SK-N-DZ (cell line): ENCODE measurements around the gene KSR1.
"Not testable (repeated sequence)": the region's sequence is repeated elsewhere in the genome, so short reads cannot be mapped to it uniquely, and the experiment has no call there.

Experiments
- DNase-seq: peaks from one replicate; pipeline ENCODE4 v3.0.0-alpha.2; 2015; ENCODE audit warnings: low spot score

The KSR1 gene

DNA sequence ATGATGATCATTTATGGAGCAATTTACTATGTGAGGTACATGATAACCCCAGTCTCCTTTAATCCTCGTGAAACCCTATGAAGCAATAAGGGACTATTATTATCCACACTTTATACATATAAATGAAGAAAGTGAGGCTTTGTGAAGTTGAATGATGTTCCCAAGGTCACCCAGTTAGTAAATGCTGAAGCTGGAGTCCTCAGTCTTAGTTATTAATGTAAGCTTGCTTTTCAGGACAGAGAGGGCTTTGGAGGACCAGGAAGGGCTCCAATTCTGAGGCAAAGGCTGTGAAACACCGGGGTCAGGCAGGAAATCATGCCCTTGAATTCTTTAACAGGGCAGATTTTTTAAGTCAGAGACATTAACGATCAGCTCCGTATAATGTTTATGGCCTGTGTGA is 36.8 kb downstream of the KSR1 start:
- no peak for DNase-seq

DNA sequence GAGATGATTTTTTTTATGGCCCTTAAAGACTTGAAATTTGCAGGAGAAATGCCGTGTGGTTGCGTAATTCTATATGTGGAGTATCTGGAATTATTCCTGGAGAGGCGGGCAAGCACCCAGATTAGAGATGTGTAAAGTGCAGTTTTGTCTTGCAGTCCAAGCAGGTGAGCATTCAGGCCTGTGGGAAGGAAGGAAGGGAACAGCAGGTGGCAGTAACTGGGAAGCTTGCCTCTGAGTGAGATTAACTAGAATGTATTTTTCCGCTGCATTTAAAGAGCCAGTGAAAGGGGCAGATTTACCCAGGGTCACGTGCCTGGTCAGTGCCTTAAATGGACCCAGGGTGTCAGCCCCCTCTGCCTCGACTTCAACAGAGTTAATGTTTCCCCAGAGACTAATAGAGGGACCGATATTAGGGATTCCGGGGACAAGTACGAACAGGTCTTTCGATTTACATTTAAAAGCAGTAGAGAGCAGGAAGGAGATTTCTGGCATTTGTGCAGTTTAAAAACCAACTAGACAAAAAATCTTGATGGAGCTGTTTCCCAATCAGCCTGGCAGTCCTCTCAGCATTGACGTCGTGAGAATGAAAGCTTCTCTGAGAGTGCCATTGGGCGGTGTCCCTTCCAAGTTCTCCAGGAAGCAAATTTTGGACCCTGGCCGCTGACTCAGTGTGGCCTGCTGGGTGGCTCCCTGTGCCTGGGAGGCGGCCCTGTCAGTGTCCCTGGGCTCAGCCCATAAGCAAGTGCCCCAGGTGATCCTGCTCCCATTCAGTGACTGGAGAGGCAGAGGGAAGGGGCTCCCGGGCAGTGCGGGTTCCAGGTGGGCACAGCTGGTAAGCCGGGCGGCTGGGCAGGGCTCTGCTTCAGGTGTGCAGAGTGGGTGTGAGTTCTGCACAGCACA is 38.2 kb downstream of the KSR1 start:
- no peak for DNase-seq

DNA sequence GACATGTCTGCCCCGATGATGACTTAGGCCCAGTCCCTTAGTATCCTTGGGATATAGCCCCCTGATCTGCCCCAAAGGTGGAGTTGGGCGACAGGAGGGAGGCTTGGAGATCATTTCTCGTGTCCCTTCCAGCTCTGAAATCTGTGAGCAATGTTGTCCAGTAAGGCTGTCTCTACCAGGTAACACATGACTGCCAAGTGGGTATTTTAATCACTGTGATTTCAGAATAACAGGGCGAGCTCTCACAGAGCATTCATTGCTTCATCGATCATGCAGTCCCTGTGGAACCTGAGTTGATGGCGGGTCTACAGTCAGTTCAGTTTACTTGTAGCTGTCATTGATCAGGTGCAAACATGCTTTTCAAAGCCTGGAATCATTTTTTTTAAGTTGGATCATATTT is 39.2 kb downstream of the KSR1 start:
- DNase-seq, result no peak

DNA sequence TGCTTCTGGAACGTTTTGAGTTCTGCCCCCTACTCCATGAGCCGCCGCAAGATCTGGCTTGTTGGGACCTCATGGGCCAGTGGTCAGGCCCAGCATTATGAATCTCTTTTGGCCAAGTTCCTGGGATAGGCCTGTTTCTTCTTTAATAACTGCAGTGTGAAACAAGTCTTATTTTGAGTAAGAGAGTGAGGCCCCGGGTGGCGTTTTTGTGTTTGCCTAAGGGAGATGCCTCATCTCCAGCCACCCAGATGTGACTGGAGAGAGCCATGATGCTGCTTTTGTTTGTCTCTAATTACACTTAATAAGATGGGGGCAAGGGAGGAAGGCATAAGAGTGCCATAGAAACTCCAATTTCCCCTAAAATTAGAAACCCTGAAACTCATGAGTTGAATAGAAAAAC is 39.8 kb downstream of the KSR1 start:
- DNase-seq, result no peak

DNA sequence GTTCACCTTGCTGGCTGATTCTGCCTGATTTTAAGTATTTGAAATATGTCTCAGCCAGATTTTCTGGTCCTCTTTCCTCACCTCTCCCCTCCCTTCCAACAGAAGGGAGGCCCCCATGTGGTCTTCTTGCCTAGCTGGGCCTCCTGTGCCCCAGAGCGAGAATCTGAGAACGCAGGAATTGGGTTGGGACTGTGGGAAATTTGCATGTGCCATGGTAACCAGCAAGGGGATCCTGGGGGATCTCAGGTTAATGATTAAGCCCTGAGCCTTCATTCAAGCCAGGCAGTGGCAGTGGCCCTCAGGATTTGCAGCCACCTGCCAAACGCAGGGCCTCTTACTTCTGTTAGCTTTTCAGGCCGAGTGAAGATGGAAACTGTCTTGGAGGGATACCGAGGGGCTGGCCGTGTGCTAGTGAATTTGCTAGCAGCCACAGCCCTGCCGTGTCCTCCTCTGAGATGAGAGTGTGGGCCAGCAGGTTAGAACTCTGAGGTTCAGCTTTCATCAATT is 40.2 kb downstream of the KSR1 start:
- DNase-seq, result no peak

DNA sequence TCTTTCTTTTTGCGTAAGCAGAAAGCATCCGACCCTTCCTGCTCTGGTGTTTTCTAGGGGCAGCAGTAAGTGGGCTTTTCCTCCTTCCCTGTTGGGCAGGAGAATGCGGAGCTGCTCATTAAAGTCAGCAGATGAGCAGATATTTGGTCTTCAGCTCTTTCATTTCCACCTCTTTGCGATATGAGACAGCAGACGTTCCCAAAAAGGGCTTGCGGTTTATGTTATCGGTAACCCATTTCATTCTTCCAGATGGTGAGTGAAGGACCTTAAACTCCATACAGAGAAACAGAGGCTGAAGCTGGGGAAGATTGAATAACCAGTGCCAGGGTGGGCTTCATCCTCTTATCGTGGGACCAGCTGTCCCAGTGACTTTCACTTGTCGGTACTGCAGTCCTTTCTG is 40.7 kb downstream of the KSR1 start:
- DNase-seq, result no peak

DNA sequence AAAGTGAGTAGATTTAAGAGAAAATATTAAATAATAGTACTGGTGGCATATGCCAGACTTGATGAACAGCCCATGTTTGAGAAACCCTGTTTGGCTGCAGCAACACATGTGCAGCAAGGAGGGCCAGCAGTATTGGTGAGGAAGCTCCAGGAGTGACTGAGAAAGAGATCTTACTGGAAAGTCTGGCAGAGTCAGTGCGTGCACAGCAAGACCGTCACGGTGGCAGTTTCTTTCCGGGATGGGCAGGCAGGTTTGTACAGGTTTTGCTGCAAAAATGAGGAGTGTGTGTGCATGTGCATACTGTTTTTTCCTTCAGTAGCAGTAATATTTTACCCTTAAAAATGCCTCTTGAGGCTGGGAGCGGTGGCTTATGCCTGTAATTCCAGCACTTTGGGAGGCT is 41.4 kb downstream of the KSR1 start:
- DNase-seq, result no peak

DNA sequence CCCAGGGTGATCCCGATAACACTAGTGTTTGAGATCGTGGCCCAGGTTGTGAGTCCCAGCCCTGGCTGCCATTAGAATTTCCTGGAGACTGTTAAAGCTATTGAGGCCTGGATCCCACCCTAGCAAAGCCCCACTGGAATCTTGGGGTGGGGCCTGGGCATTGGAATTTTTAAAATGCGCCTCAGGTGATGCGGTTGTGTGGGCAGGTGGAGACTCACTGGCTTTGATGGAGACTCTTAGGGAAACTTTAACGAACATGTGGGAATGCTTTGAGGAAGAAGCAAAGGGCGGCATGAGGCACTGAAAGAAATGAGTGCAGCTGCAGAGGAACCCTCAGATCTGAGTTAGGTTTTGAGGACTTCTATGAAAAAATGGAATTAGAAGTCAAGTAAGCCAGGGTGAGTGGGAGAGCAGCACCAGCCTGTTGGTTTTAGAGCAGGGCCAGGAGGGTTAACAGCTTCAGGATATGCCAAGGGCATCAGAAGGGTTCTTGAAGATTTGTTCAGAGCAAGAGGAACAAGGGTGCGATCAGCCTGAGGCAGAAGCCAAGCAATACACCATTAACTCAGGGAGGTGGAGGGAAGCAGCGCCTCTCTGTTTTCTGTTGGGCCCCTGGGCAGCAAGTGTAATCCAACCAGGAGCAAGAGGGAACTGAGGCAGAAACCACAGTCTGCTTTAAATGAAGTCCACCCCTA is 42.5 kb downstream of the KSR1 start:
- no peak for DNase-seq

DNA sequence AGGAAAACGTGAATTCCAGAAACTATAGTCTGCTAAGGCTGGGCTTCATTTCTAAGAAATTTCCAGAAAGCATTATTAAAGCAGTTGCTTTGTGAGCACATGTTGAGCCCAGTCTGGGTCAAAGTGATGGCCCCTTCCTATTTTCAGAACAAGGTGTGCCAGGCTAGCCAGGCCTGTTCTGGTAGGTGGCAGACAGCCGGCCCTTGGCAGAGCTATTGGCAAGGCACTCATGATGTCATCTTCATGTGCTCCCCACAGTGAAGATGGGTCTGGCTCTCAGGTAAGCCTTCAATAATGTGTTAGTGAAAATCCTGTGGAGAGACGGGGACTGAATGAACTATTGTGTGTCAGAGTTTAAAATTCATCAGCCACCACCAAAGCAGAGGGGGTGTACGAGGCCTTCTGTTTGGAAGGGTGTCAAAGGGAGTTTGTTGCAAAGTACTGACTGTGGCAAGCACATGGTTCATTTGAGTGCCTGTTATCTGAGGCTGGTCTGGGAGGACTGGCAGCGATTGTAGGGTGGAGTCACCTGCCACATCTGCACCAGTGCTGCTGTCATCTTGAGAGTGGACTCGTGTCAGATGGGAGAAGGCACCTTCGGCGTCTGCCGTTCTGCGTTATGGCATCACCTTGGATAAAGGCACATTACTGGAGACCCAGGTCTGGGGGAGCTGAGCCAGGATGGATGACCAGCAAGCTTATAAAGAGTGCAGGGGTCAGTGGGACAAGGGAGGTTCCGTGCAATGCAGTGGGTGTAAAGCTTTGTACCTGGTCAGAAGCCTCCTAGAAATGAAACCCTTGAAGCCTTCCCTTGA is 43.4 kb downstream of the KSR1 start:
- DNase-seq, result no peak

DNA sequence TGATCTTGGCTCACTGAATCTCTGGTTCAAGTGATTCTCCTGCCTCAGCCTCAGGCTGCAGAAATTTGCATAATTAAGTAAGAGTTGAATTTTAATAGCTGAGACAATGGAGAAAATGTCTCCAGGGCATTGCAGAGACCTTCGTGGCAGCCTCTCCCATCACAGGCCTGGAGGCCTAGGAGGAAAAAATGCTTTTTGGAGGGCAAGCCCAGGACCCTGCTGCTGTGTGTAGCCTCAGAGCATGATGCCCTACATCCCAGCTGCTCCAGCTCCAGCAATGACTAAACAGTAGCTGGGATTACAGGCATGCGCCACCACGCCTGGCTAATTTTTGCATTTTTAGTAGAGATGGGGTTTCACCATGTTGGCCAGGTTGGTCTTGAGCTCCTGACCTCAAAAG is 45.1 kb downstream of the KSR1 start:
- DNase-seq, result not testable (repeated sequence)

DNA sequence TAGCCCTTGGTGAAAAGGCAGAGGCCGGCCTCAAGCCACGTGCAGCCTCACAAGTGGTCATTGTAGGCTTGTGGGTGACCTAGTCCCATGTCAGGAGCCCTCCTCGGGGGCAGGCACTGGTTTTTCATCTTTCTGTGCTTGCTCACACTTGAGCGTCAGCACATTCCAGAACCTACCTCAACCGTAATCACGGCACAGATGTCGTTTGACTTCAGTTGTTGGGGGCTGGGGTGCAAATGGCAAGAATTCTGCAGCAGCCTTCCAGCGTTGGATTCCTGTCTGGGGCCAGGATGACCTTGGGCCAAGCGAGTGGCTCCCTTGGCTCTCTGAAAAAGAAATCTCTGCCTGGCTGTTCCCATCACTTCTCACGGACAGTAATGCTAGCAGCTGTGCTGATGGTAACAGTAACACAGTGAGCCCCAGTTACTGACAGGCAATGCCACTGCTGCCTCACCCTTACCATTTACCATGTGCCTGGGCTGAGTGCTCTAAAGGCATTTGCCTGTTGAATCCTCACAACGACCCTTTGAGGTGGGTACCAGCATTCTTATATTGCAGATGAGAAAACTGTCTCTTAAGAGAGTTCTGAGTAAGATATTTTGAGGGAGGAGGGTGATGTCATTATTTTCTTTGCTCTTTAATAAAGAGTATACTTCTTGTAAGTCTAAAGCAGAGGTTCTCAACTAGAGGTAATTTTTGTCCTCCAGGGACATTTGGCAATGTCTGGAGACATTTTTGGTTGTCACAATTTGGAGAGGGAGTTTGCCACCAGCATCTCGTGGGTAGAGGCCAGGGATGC is 46.5 kb downstream of the KSR1 start:
- no peak for DNase-seq

DNA sequence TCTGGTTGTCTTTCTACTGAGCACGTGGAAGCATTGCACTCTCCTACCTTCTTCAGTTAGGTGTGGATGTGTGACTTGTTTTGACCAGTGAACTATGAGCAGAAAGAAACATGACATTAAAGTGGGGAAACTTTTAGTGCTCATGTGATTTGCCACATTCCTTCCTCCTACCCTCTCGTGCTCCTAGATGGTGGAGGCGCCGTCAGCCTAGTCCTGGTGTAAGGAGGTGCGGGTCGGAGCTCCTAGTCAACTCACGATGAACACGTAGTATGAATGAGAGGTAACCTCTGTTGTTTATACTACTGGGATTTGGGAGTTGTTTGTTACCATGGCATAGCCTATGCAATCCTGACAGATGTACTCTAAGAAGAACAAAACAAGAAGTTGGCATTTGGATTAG is 47.4 kb downstream of the KSR1 start:
- DNase-seq, result no peak

DNA sequence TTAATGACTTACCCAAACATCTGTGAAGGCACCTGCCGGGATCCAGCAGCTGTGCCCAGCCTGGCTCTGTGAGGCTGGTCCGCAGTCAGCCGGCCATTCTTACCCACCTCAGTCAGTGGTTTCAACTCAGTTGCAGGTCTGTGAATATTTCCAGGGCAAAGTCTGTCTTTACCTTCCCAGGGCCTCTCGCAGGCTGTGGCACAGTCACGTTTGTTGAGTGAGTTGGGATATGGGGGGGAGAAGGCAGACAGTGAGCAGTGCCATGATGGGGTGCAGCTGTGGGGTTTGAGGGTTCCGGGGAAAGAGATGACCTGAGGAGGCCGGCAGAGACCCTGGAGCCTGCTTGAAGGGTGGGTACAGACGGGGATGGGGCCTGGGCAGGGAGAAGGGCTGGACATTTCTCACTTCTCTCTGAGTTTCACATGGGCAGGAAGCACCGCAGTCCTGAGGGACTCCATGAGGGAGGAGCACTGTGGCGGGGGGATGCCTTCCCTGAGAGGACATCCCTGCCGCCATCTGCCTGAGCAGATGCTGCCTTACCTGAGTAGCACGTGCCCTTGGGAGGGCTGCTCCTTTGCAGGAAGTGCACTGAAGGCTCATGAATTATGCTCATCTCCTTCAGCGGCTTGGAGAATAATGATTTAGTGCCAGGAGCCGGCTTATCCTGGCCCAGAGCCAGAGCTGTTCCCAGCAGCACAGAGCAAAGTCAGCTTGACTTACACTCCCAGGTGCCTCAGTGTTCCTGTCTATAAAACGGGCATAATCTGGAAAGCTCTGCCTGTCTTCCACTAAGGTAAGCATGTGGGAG is 48.1 kb downstream of the KSR1 start:
- DNase-seq, result no peak

DNA sequence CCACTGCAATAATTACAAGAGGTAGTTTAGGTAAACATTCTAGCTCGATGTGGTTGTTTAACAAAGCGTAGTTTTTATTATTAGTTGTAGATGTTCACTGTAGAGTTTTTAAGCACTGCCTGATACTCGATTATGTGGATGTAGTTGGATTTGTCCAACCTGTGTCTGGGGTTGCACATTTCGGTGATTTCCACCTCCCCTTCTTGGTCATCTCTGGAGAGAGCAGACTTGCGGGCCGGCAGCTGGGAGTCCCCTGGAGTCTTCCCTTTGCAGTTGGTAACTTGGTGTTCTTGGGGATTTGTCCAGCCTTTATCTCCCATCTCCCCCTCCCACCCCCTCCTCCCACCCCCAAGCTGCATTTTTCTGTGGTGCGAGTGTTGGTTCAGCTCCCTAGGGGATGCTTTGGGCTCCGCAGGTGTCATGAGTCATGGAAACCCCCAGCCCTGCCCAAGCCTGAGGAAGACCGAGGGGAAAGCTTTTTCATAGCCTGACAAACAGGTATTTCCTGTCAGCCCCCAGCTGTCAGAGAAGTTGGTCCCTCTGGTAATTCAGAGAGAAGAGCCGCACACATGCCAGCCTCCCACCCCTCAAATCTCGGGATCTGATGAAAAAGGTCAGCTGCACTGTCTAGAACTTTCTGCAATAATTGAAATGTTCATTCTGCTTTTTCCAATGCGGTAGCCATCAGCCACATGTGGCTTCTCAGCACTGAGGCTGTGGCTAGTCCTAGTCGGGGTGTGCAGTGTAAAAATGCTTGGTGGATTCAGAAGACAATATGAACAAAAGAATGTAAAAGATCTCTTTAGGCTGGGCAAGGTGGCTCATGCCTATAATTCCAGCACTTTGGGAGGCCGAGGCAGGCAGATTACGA is 50.3 kb downstream of the KSR1 start:
- DNase-seq, result no peak

DNA sequence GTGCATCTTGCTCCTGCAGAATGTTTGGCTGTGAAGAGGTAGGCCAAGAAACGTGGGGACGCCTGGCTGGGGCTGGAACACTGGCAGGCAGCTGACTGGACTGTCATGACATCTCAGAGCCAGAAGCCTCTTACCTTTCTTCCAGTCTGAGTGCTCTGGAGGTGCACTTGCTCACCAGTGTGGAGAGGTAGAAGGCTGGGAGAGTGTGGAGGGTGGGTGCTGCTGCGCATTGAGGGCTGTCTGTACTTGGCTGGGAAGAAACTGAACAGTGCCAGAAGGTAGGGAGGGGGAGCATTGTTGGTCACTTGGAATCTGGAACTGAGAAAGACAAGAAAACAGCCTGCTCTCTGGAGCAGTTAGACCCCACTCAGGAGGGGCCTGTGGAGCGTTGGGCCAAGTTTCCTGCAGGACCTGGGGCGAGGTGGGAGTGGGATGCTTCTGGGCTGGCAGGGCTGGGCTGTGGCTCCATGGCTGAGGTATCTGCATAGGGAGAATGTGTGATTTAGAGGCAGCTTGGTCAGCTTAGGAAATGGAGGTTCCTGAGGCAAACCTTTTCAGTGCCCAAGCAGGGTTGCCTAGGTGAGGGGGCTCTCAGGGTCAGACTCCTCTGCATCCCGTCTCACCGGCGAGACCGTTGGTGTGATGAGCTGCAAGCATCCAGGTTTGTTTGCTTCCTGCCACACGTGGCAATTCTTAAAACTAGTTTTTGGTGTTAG is 55.1 kb downstream of the KSR1 start:
- no peak for DNase-seq

DNA sequence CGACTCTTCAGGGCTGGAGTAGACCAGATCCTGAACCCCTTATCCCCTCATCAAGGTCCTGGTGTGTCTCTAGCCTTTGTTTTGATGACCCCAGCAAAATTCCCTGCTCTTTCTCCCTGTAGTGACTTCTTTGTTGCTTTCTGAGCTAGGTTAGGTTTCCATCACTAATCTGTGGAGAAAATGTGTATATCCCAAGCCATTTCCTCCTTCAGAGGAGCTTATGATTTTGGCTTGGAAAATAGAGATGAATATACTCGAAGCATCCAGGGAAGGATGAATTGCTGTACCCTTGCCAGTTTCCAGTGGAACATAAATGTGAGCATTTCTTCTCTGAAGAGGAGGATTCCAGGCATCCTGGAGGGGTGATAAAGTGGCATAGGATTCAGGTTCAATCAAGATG is 55.8 kb downstream of the KSR1 start:
- DNase-seq, result no peak

DNA sequence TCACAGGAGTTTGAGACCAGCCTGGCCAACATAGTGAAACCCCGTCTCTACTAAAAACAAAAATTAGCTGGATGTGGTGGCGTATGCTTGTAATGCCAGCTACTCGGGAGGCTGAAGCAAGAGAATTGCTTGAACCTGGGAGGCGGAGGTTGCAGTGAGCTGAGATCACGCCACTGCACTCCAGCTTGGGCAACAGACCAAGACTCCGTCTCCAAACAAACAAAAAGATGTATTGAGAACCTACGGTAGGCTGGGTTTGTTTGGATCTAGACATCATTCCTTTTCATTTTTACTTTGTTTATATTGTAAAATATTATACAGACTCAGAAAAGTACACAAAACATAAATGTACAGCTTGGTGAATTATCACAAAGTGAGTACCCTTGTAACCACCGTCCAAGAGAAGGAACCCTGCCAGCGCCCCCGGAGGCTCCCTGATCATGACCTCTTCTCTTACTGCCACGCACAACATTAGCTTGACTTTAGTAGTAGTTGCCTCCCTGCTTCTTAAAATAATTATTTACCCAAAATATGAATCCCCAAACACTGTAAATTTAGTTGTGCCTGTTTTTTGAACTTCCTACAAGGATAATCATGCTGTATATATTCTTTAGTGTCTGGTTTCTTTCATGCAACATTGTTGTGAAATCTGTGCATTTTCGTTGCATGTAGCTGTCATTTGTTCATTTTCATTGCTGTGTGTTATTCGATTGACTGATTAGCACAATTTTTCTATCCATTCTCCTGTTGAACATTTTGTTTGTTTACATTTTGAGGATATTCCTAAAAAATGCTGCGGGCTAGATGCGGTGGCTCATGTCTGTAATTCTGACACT is 56.5 kb downstream of the KSR1 start:
- DNase-seq, result no peak

DNA sequence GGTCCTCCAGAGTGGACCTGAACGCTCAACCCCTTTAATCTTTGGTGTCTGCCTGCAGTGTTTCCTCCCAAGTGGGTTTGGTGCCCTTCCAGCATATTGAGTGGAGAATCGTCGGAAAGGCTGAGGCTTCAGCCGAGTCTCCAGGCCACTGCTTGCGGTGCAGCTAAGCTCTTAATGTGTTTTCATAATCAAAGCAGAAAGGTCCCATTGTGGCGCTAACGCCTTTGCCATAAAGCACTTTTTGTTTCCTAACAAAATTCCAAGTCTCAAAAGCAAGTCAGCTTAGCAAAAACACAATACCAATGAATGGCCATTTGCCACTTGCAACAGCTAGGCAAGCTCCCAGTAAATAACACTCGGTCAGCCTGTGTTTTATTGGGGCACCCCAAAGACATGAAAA is 57.6 kb downstream of the KSR1 start:
- DNase-seq, result no peak
